Measurements from ENCODE around the gene CCNL2.

GRCh38 chr1:1365875-1366698 is 33.0 kb downstream of the CCNL2 start:
- TF ChIP-seq CEBPB (IDR thresholded peaks at IDR 0.05) (no peak), RNF2 (IDR thresholded peaks at IDR 0.05; ENCODE audit: borderline replicate concordance, low read depth) (no peak), CHD2 (IDR thresholded peaks at IDR 0.05; ENCODE audit: low read length, partially characterized antibody) (no peak), HEYL (CRISPR knock-in tag; IDR thresholded peaks at IDR 0.05) (no peak)
